Measurements from ENCODE around the gene PRKG1.

The PRKG1 gene

GRCh38 chr10:51035344-51035743 lies 38.9 kb upstream of the PRKG1 start:
- no peak overlapping the region for H2AFZ ChIP-seq (ENCODE audit: low read depth, low read length, severe bottlenecking)
- H3K27me3 ChIP-seq (ENCODE audit: low read length): no peaks in the 10 kb centered on the region
- no peaks in the 10 kb centered on the region for H3K36me3 ChIP-seq (ENCODE audit: low read length)
- no peaks in the 10 kb centered on the region for H4K20me1 ChIP-seq (ENCODE audit: low read depth, low read length)
- no peak overlapping the region for H3K9ac ChIP-seq (ENCODE audit: low read length)
- no peak overlapping the region for H3K4me2 ChIP-seq (ENCODE audit: low read depth, low read length, poor library complexity, severe bottlenecking)
- H3K4me3 ChIP-seq (ENCODE audit: insufficient read depth, low read length, poor library complexity, severe bottlenecking): no peak overlapping the region
- no peaks in the 10 kb centered on the region for H3F3A ChIP-seq (ENCODE audit: insufficient read depth)
- no peaks in the 10 kb centered on the region for H3K9me3 ChIP-seq (ENCODE audit: insufficient read depth, low read length)
- H3K79me2 ChIP-seq (ENCODE audit: insufficient read depth, low read length): no peaks in the 10 kb centered on the region
- no peak overlapping the region for H3K27ac ChIP-seq (ENCODE audit: low read depth, low read length)
- TF ChIP-seq EZH2phosphoT487 (conservative IDR thresholded peaks at IDR 0.05; ENCODE audit: low read length) (no peak), CTCF (IDR thresholded peaks at IDR 0.05; ENCODE audit: insufficient read depth, low read length, poor library complexity, severe bottlenecking) (no peak)
- H3K9me2 ChIP-seq (replicated peaks; ENCODE audit: insufficient read depth, low read length): no peaks in the 10 kb centered on the region

- no peak overlapping the region for H3K9ac ChIP-seq (ENCODE audit: low read length)
- H3K36me3 ChIP-seq (ENCODE audit: low read length): no peaks in the 10 kb centered on the region
- no peaks in the 10 kb centered on the region for H3K79me2 ChIP-seq (ENCODE audit: insufficient read depth, low read length)
- H2AFZ ChIP-seq (ENCODE audit: low read depth, low read length, severe bottlenecking): no peak overlapping the region
- no peaks in the 10 kb centered on the region for H3K9me3 ChIP-seq (ENCODE audit: insufficient read depth, low read length)
- H3K27ac ChIP-seq (ENCODE audit: low read depth, low read length): no peak overlapping the region
- no peak overlapping the region for H3K4me3 ChIP-seq (ENCODE audit: insufficient read depth, low read length, poor library complexity, severe bottlenecking)
- H3K27me3 ChIP-seq (ENCODE audit: low read length): no peaks in the 10 kb centered on the region
- no peaks in the 10 kb centered on the region for H4K20me1 ChIP-seq (ENCODE audit: low read depth, low read length)
- TF ChIP-seq EZH2phosphoT487 (conservative IDR thresholded peaks at IDR 0.05; ENCODE audit: low read length): no peak
- no peak for TF ChIP-seq CTCF (IDR thresholded peaks at IDR 0.05; ENCODE audit: insufficient read depth, low read length, poor library complexity, severe bottlenecking)
- H3K4me2 ChIP-seq (ENCODE audit: low read depth, low read length, poor library complexity, severe bottlenecking): no peak overlapping the region
- H3K9me2 ChIP-seq (replicated peaks; ENCODE audit: insufficient read depth, low read length): no peaks in the 10 kb centered on the region
- no peaks in the 10 kb centered on the region for H3F3A ChIP-seq (ENCODE audit: insufficient read depth)
These were observed 28.4 kb upstream of the PRKG1 start for GRCh38 chr10:51045871-51046270.

GRCh38 chr10:51046654-51047053 lies 27.6 kb upstream of the PRKG1 start:
- no peak overlapping the region for H3K27ac ChIP-seq (ENCODE audit: low read depth, low read length)

More at GRCh38 chr10:51046654-51047053, 27.6 kb upstream of the PRKG1 start:
- TF ChIP-seq CTCF (IDR thresholded peaks at IDR 0.05; ENCODE audit: insufficient read depth, low read length, poor library complexity, severe bottlenecking) (no peak), EZH2phosphoT487 (conservative IDR thresholded peaks at IDR 0.05; ENCODE audit: low read length) (no peak)
- Histone ChIP-seq H3K9ac (ENCODE audit: low read length) (no peak overlapping the region), H3F3A (ENCODE audit: insufficient read depth) (no peaks in the 10 kb centered on the region), H3K4me2 (ENCODE audit: low read depth, low read length, poor library complexity, severe bottlenecking) (no peak overlapping the region), H3K27me3 (ENCODE audit: low read length) (no peaks in the 10 kb centered on the region), H3K79me2 (ENCODE audit: insufficient read depth, low read length) (no peaks in the 10 kb centered on the region), H3K9me3 (ENCODE audit: insufficient read depth, low read length) (no peaks in the 10 kb centered on the region), H3K4me3 (ENCODE audit: insufficient read depth, low read length, poor library complexity, severe bottlenecking) (no peak overlapping the region), H2AFZ (ENCODE audit: low read depth, low read length, severe bottlenecking) (no peak overlapping the region), H3K9me2 (replicated peaks; ENCODE audit: insufficient read depth, low read length) (no peaks in the 10 kb centered on the region), H3K36me3 (ENCODE audit: low read length) (no peaks in the 10 kb centered on the region), H4K20me1 (ENCODE audit: low read depth, low read length) (no peaks in the 10 kb centered on the region)
